ENCODE results near the gene HS3ST4. TPM values are rescaled to one million over a fixed set of nuclear protein-coding genes. Genes with fewer than 3 reads are reported as not detected.

Gene HS3ST4
- polyA plus RNA-seq, 1 donor from 2014 or later, result 13.0 TPM

- Histone ChIP-seq H3F3A (ENCODE audit: insufficient read depth, low read length, poor library complexity, severe bottlenecking) (no peaks in the 10 kb centered on the region), H3K36me3 (ENCODE audit: insufficient read depth, low read length) (no peaks in the 10 kb centered on the region), H3K4me3 (ENCODE audit: low read length) (no peak overlapping the region), H3K27me3 (ENCODE audit: insufficient read depth, low read depth, low read length) (no peaks in the 10 kb centered on the region), H3K9me2 (ENCODE audit: insufficient read depth, low read length) (no peaks in the 10 kb centered on the region), H3K4me2 (ENCODE audit: low read length) (no peak overlapping the region), H4K20me1 (ENCODE audit: insufficient read depth) (no peaks in the 10 kb centered on the region), H3K9ac (ENCODE audit: low read length) (no peak overlapping the region), H3K79me2 (replicated peaks; ENCODE audit: insufficient read depth, low read length) (no peaks in the 10 kb centered on the region), H3K27ac (ENCODE audit: low read length) (no peak overlapping the region), H3K9me3 (ENCODE audit: low read length) (no peaks in the 10 kb centered on the region), H2AFZ (ENCODE audit: low read depth, low read length) (no peak overlapping the region)
- no peak for TF ChIP-seq TAF1 (IDR thresholded peaks at IDR 0.05; ENCODE audit: low read depth)
- no peak for TF ChIP-seq POLR2AphosphoS5 (IDR thresholded peaks at IDR 0.05)
These were observed 15.8 kb downstream of the HS3ST4 start for GRCh38 chr16:25707553-25707952.

- no peaks in the 10 kb centered on the region for H4K20me1 ChIP-seq (ENCODE audit: insufficient read depth)
- H3K79me2 ChIP-seq (replicated peaks; ENCODE audit: insufficient read depth, low read length), result no peaks in the 10 kb centered on the region
- TF ChIP-seq, protein P1, sequence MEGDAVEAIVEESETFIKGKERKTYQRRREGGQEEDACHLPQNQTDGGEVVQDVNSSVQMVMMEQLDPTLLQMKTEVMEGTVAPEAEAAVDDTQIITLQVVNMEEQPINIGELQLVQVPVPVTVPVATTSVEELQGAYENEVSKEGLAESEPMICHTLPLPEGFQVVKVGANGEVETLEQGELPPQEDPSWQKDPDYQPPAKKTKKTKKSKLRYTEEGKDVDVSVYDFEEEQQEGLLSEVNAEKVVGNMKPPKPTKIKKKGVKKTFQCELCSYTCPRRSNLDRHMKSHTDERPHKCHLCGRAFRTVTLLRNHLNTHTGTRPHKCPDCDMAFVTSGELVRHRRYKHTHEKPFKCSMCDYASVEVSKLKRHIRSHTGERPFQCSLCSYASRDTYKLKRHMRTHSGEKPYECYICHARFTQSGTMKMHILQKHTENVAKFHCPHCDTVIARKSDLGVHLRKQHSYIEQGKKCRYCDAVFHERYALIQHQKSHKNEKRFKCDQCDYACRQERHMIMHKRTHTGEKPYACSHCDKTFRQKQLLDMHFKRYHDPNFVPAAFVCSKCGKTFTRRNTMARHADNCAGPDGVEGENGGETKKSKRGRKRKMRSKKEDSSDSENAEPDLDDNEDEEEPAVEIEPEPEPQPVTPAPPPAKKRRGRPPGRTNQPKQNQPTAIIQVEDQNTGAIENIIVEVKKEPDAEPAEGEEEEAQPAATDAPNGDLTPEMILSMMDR (IDR thresholded peaks at IDR 0.05; ENCODE audit: poor library complexity, severe bottlenecking), result peak; percentile 35
- TF ChIP-seq EZH2 (IDR thresholded peaks at IDR 0.05; ENCODE audit: borderline replicate concordance, insufficient read depth, low read length, poor library complexity, severe bottlenecking), result no peak
- H3K9ac ChIP-seq (ENCODE audit: low read length), result no peak overlapping the region
- H3K9me2 ChIP-seq (ENCODE audit: insufficient read depth, low read length), result no peaks in the 10 kb centered on the region
- no peaks in the 10 kb centered on the region for H3K9me3 ChIP-seq (ENCODE audit: low read length)
- H3K4me3 ChIP-seq (ENCODE audit: low read length), result no peak overlapping the region
- no peak overlapping the region for H2AFZ ChIP-seq (ENCODE audit: low read depth, low read length)
- no peaks in the 10 kb centered on the region for H3F3A ChIP-seq (ENCODE audit: insufficient read depth, low read length, poor library complexity, severe bottlenecking)
- H3K27me3 ChIP-seq (ENCODE audit: insufficient read depth, low read depth, low read length), result no peaks in the 10 kb centered on the region
- no peaks in the 10 kb centered on the region for H3K36me3 ChIP-seq (ENCODE audit: insufficient read depth, low read length)
- no peak overlapping the region for H3K27ac ChIP-seq (ENCODE audit: low read length)
- H3K4me2 ChIP-seq (ENCODE audit: low read length), result no peak overlapping the region
These were observed 16.3 kb downstream of the HS3ST4 start for GRCh38 chr16:25707982-25708583.

DNA sequence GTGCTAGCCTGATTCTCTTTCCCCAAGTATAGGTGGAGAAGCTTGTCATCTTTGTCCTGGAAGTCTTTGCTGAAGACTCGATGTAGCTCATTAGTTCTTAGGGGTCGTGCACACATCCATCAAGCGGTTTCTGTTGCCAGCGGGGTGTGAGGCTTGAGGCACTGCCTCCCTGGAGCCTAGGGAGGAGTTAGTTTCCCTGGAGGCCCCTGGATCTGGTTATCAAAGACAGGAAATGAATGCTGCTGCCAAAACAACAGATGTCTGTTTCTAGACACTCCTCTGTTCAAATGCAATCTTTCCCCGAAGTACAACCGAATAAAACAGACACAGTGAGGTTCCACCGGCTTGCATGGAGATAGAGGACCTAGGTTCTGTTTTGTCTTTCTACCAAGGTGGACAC is 17.5 kb downstream of the HS3ST4 start:
- Histone ChIP-seq H3K4me3 (ENCODE audit: low read length) (no peak overlapping the region), H3K27me3 (ENCODE audit: insufficient read depth, low read depth, low read length) (no peaks in the 10 kb centered on the region), H3K9ac (ENCODE audit: low read length) (no peak overlapping the region), H3K79me2 (replicated peaks; ENCODE audit: insufficient read depth, low read length) (no peaks in the 10 kb centered on the region), H3K9me2 (ENCODE audit: insufficient read depth, low read length) (no peaks in the 10 kb centered on the region), H2AFZ (ENCODE audit: low read depth, low read length) (no peak overlapping the region), H3F3A (ENCODE audit: insufficient read depth, low read length, poor library complexity, severe bottlenecking) (no peaks in the 10 kb centered on the region), H3K36me3 (ENCODE audit: insufficient read depth, low read length) (no peaks in the 10 kb centered on the region), H3K27ac (ENCODE audit: low read length) (no peak overlapping the region), H3K9me3 (ENCODE audit: low read length) (no peaks in the 10 kb centered on the region), H3K4me2 (ENCODE audit: low read length) (no peak overlapping the region), H4K20me1 (ENCODE audit: insufficient read depth) (no peaks in the 10 kb centered on the region)
- TF ChIP-seq, protein P1 (IDR thresholded peaks at IDR 0.05; ENCODE audit: poor library complexity, severe bottlenecking), result no peak
- TF ChIP-seq POLR2AphosphoS5 (IDR thresholded peaks at IDR 0.05) (no peak), SMC3 (conservative IDR thresholded peaks at IDR 0.05; ENCODE audit: poor library complexity) (no peak), EZH2 (IDR thresholded peaks at IDR 0.05; ENCODE audit: borderline replicate concordance, insufficient read depth, low read length, poor library complexity, severe bottlenecking) (no peak), MXI1 (conservative IDR thresholded peaks at IDR 0.05; ENCODE audit: poor library complexity, severe bottlenecking) (no peak), RAD21 (conservative IDR thresholded peaks at IDR 0.05) (no peak), REST (IDR thresholded peaks at IDR 0.05; ENCODE audit: borderline replicate concordance) (no peak), EP300 (conservative IDR thresholded peaks at IDR 0.05; ENCODE audit: poor library complexity, severe bottlenecking) (no peak), TAF1 (IDR thresholded peaks at IDR 0.05; ENCODE audit: low read depth) (no peak)

Data from neural cell (in vitro differentiated cells).